Measurements from ENCODE around the gene NLK. TPM values are rescaled to one million over a fixed set of nuclear protein-coding genes. Genes with fewer than 3 reads are reported as not detected.
"Not testable (repeated sequence)": the region's sequence is repeated elsewhere in the genome, so short reads cannot be mapped to it uniquely, and the experiment has no call there.

NLK gene
- polyA plus RNA-seq, 3 donors, result 51.5 to 53.8 (median 51.5) TPM

DNA sequence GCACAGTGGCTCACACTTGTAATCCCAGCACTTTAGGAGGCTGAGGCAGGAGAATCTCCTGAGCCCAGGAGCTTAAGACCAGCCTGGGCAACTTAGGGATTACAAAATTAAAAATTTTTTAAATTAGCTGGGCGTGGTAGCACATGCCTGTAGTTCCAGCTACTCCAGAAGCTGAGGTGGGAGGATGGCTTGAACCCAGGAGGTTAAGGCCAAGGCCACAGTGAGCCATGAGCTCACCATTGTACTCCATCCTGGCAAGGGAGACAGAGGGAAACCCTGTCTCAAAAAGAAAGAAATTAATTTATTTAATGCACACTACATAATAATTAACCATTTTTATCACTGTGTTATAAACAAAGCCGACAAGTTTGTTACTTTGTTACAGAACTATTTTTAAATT lies 145.5 kb downstream of the NLK start:
- DNase-seq (ENCODE audit: low read depth in 3 of 3, low spot score in 2 of 3), result no peak

DNA sequence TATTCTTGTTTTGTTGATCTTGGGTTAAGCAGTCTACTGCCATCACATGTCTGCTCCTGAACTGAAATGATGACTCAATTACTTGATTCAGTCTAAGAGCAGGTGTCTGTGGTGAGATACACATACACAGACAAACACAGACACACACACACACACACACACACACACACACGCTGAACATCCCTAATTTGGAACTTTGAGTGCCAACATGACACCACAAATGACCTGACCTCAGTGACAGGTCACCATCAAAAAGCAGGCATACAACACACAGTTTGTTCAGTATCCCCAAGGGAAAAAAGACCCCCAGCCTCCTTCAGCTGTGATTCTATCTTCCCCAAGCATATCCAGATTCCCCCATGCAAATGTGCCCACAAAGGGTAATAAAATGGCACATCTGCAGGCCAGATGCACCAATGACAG lies 146.4 kb downstream of the NLK start:
- no peak for DNase-seq (ENCODE audit: low read depth in 3 of 3, low spot score in 2 of 3)

DNA sequence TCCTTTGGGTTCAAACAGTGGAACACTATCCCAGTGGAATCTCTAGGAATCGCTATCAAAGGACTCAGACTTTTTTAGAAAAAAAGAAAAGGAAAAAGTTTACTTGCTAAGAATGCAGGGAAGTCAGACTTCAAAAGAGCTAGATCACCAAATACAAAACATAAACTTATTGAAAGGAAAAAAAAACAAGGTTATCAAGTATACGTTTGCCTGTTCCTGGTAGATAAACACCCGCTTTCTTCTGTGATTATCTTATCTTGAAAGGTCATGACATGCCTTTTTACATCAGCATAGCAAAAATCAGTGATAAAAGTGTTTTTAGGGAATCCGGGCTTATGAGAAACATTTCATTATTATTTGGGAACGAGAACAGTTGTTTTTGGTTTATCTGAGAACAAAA lies 147.2 kb downstream of the NLK start:
- no peak for DNase-seq (ENCODE audit: low read depth in 3 of 3, low spot score in 2 of 3)

DNA sequence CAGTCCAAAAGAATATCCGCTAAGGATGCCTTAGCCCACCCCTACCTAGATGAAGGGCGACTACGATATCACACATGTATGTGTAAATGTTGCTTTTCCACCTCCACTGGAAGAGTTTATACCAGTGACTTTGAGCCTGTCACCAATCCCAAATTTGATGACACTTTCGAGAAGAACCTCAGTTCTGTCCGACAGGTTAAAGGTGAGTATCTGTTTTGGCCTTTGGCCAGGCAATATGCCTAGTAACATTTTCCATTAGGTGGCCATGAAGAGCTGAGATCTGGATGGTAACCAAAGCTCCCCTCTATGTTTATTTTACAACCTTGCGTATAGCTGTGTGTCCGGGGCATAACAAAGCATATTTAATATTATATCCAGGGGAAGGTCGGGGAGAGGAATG lies 148.5 kb downstream of the NLK start:
- DNase-seq (ENCODE audit: low read depth in 3 of 3, low spot score in 2 of 3), result no peak

DNA sequence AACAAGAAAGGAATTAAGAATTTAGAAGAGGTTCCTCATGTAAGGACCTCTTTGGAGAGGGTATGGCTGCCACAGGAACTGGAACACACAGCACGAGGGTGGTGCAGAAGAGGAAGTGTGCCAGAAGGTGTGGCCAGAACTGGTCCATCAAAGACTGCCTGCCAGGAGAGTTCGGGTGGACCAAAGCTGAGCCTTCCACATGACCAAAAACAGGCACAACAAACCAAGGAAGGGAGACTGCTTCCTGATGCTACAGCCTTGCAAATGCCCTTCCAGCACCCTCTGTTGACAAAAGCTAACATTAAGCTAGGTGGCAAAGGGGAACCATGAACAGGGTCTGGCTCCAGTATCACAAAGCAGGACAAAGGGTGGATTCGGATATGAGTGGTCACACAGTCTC lies 150.8 kb downstream of the NLK start:
- no peak for DNase-seq (ENCODE audit: low read depth in 3 of 3, low spot score in 2 of 3)

DNA sequence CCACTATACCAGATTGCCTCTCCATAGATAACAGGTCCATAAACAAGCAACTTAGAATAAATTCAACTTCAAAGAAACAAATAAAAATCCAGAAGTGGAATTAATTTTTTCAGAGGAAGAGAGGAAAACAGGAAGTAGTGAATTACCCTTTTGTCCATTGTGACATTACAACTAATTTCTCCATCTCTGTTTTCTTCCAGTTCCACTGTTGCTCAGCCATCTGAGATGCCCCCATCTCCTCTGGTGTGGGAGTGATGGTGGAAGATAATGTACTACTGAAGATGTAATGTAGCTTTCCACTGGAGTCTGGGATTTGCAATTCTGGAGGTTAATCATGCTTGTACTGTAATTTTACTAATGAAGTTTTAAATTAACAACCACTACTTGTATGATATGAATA lies 151.9 kb downstream of the NLK start:
- DNase-seq (ENCODE audit: low read depth in 3 of 3, low spot score in 2 of 3), result no peak

DNA sequence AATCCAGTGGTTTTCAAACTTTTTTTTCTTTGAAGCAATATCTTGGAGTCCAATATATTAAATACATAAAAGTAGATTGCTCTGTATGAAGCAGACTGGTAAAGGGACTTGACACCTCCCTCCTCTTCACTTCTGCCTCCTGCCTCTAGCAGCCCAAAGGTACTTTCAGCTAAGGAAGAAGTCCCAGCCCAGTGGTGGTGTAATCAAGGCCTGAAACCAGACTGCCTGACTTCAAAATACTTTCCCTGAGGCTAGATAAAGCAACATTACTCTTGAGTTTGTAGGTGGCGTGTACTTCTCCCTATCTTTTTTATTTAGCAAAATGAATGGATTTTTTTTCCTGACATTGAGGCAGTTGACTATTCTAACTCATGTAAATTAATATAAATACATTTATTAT lies 154.2 kb downstream of the NLK start:
- DNase-seq (ENCODE audit: low read depth in 3 of 3, low spot score in 2 of 3), result no peak

DNA sequence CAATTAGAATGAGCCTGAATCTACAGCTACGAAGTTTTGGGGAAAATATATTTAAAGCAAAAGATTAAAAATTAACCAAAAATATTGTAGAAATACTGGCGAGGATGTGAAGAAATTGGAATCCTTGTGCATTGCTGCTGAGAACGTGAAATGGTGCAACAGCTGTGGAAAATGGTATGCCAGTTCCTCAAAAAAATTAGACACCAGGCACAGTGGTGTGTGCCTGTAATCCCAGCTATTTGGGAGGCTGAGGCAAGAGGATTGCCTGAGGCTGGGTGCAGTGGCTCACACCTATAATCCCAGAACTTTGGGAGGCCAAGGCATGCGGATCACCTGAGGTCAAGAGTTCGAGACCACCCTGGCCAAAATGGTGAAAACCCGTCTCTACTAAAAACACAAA lies 156.6 kb downstream of the NLK start:
- DNase-seq (ENCODE audit: low read depth in 3 of 3, low spot score in 2 of 3), result no peak

DNA sequence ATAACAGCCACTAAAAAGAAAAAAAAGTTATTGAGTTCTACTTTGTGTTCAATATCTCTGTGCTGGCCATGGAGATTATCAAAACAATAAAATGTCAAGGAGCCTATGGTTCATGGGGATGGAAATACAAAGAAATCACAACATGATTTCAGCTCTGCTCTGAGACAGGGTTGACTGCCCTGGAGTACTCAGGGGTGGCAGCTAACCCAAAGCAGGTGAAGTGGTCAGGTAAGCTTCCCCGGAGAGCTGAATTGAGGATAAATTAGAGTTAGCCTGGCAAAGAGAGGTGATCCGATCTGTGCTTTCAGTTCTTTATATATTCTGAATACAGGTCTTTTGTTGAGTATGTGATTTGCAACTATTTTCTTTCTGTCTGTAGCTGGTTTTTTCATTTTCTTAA lies 157.3 kb downstream of the NLK start:
- no peak for DNase-seq (ENCODE audit: low read depth in 3 of 3, low spot score in 2 of 3)

DNA sequence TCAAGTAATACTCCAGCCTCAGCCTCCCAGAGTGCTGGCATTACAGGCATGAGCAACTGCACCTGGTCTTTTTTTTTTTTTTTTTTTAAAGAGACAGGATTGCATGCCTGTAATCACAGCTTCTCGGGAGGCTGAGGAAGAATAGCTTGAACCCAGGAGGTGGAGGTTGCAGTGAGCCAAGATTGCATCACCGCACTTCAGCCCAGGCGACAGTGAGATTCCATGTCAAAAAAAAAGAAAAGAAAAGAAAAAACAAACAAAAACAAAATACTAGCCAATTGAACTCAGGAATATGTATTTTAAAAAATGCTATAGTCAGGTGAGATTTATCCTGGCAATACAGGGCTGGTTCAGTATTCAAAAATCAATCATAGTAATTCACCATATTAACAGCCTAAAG lies 158.8 kb downstream of the NLK start:
- DNase-seq (ENCODE audit: low read depth in 3 of 3, low spot score in 2 of 3), result no peak

DNA sequence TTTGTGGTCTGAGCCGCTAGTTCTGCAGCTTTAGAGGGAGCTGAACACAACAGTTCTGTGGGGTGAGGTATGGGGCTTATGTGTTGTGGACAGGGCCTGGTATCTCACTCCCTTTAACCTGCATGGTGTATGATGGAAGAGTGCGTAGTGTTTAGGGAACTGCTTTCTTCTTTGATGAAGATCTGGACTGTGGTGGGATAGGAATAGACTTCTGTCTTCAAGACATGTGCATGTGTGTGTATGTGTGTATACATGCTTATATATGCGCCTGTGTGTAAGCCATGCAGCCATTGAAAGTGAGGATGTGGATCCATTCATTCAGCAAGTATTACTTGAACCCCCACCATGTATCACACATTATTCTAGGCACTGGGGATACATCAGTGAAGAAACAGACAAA lies 161.8 kb downstream of the NLK start:
- no peak for DNase-seq (ENCODE audit: low read depth in 3 of 3, low spot score in 2 of 3)

DNA sequence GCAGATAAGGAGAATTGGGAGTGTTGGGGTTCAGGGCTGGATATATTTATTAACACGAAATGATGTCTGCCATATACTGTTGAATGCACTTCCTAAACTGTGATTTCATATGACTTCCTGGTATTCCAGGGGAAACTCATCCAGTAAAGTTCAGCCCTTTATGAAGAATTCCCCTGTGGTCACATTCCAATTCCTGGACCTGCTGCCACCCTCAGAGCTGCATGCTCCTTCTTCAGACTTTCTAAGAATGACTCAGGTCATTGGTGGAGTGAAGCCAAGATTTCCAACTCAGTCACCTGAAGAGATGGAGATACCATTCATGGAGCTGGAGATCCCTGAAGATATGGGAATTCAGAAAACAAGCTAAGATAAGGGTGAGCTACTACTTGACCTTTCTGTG lies 162.3 kb downstream of the NLK start:
- DNase-seq (ENCODE audit: low read depth in 3 of 3, low spot score in 2 of 3), result no peak

DNA sequence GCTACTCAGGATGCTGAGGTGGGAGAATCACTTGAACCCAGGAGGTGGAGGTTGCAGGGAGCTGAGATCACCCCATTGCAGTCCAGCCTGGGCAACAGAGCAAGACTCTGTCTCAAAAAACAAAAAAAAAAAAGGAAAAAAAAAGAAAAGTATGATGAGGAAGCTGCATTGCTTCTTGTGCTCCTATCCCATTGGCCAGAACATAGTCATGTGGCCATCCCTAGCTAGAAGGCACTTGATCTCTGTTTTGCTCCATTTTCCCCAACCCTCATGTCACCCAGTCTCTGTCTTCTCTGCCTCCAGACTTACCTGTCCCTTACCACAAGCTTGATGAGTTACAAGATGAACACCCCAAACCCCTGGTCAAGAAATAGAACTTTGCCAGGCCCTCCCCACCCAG lies 163.8 kb downstream of the NLK start:
- no peak for DNase-seq (ENCODE audit: low read depth in 3 of 3, low spot score in 2 of 3)

DNA sequence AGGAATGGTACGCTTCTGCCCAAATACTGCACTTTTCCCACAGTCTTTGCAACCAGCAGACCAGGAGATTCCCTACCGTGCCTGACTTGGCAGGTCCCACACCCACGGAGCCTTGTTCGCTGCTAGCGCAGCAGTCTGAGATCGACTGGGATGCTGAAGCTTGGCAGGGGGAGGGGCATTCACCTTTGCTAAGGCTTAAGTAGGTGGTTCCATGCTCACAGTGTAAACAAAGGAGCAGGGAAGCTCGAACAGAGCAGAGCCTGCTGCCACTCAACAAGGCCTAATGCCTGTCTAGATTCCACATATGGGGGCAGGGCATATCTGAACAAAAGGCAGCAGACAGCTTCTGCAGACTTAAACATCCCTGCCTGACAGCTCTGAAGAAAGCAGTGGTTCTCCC lies 169.3 kb downstream of the NLK start:
- DNase-seq (ENCODE audit: low read depth in 3 of 3, low spot score in 2 of 3), result no peak

DNA sequence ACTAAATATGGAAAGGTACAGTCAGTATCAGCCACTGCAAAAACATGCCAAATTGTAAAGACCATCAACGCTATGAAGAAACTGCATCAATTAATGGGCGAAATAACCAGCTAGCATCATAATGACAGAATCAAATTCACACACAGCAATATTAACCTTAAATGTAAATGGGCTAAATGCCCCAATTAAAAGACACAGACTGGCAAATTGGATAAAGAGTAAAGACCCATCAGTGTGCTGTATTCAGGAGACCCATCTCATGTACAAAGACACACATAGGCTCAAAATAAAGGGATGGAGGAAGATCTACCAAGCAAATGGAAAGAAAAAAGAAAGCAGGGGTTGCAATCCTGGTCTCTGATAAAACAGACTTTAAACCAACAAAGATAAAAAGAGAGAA lies 171.1 kb downstream of the NLK start:
- not testable (repeated sequence) for DNase-seq (ENCODE audit: low read depth in 3 of 3, low spot score in 2 of 3)

DNA sequence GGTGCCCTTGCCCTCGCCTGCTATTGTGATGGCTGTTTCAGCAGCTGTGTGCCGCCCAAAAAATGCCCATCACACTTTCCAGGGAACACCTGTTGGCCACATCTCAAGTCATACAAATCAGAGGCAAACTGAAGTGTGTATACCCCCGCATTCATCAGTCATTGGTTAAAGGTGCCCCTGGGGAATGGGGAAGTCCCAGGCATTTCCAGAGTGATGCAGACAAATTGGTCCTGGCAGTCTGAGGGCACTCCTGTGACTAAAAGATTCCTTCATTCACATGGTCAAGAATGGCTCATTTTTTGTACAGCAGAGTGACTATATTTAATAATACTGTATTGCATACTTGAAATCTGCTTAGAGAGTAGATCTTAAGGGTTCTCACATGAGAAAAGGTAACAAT lies 173.6 kb downstream of the NLK start:
- DNase-seq (ENCODE audit: low read depth in 3 of 3, low spot score in 2 of 3), result no peak

DNA sequence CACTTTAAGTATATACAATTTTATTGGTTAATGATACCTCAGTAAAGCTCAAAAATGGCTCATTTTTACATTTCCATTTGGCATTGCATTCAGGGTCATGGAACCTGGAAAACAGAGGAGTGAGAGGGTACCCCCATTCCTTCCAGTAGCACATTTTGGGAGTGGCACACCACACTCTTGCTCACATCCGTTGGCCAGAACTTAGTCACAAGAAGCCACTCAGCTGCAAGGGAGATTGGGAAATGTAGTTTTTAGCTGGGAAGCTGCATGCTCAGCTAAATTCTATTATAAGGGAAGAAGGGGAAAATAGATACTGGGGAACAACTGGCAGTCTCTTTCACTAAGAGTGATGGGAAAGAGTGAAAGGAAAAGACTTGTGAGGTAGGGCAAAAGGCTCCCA lies 174.1 kb downstream of the NLK start:
- DNase-seq (ENCODE audit: low read depth in 3 of 3, low spot score in 2 of 3), result no peak

DNA sequence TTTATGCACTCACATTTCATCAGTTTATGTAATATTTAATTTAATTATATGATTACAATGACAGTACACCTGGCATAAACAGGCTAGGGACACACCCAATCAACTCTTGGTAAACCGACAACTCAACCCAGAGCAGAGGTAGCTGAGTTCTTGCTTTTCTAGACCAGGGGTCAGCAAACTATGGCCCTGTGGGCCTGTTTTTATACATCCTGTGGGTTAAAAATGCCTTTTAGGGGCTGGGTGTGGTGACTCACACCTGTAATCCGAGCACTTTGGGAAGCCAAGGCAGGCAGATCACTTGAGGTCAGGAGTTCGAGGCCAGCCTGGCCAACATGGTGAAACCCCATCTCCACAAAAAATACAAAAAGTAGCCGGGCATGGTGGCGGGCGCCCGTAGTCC lies 177.3 kb downstream of the NLK start:
- no peak for DNase-seq (ENCODE audit: low read depth in 3 of 3, low spot score in 2 of 3)

DNA sequence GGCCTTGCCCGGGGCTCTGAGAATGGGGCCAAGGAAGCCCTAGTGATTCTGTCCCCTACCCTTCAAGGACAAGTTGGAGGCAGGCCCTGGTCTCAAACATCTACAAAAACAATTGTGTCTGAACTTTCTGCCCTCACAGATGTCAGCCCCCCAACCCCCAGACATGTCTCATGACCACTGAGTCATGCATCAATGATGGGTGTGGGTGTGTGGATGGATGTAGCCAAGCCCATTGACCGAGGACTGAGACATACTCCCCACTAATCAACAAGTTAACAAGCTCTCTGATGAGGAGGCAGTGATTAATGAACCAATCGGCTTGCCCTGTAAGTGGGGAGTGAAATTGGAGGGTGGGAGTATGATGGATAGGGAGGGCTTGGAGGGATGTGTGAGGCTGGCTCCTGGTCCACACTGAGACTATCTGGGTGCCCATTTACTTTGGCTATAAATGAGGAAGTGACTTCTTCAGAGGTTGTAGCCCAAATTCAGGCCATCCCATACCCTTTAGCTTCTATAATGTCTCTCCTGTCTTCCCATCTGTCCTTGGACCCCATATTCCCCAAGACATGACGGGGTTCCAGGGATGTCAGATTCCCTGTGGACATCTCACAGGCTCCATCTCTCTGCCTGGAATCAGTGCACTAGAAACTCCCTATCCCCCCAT lies 179.4 kb downstream of the NLK start:
- DNase-seq (ENCODE audit: low read depth in 3 of 3, low spot score in 2 of 3), result no peak

DNA sequence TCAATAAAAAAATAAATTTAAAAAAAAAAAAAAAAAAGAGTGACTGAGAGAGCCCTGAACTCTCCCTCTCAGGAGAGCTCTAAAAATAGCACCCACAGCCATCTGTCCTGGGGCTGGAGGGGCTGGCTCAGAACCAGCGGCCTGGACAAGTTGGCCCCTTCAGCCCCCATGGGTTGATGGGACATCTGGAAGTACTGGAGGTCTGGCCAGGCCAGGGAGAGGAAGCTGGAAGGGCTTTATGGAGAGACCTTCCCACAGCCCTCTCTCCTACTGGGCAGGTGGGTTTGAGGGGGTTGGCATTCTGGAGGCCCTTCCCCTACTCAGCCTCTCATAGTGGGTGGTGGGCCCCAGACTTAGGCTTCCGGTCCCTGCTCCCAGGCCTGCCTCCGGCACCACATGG lies 182.8 kb downstream of the NLK start:
- no peak for DNase-seq (ENCODE audit: low read depth in 3 of 3, low spot score in 2 of 3)

DNA sequence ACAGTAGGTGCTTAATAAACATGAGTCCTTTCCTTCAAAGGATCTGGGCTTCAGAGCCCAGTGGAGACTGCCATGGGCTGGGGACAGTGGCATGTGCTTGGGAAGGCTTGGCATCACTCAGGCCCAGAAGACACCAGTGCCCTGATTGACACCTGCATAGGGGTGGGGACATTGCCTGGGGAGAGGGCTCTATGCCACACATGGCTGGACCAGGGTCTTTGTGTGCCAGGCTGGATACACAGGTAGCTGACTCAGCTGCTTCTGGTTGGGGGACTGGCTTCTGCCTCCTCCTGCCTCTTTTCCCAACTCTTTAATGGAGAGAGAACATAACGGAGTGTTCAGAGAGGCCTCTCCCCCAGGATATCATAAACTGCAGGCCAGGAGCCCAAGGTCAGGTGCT lies 183.4 kb downstream of the NLK start:
- no peak for DNase-seq (ENCODE audit: low read depth in 3 of 3, low spot score in 2 of 3)

DNA sequence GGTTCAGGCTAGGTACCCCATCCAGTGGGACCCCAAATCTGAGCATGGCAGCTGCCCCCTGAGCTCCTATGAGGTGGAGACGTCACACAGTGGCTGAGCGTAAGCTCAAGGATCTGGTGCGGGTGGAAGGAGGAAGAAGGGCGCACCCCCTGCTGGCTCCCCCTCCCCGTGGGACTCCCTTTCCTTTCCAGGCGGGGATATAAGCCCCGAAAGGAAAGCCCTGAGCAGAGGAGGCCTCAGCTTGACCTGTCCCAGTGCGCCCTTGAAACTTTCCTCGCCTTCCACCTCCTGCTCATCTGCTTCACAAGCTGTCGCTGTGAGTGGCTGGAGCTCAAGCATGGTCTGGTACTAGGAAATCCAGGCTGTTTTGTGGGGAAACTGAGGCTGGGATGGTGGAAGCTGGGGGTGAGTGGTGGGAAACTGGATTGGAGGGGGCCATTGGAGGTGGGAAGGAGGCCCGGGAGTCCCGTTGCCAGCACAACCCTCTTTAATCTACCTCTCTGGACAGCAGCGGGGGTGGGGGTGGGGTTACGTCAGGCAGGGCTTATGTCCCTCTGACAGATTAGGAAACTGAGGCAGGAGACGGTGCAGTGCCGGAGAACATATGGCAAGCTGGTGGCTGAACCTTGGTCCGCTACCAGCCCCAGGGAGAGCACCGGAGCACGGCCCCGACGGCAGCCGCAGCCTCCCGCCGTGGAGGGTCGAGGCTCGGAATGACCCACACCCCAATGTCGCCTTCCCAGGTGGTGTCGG lies 184.3 kb downstream of the NLK start:
- DNase-seq (ENCODE audit: low read depth in 3 of 3, low spot score in 2 of 3), result no peak
